Measurements from ENCODE around the gene OTOG.

Gene OTOG

GRCh38 chr11:17641792-17642350, 94.8 kb downstream of the OTOG start:
- ChIA-PET POLR2A (no interaction called here), CTCF (no interaction called here)
- no peak for TF ChIP-seq NFRKB (IDR thresholded peaks at IDR 0.05)
- no peak for TF ChIP-seq ELF4 (IDR thresholded peaks at IDR 0.05)
- no peak for TF ChIP-seq ARNT (IDR thresholded peaks at IDR 0.05)
- no peak for TF ChIP-seq FOXK2 (IDR thresholded peaks at IDR 0.05)
- TF ChIP-seq CTBP1 (IDR thresholded peaks at IDR 0.05; ENCODE audit: borderline replicate concordance), result no peak
- TF ChIP-seq L3MBTL2 (conservative IDR thresholded peaks at IDR 0.05), result no peak
- no peak for TF ChIP-seq BHLHE40 (IDR thresholded peaks at IDR 0.05; ENCODE audit: borderline replicate concordance)
- TF ChIP-seq SP1 (IDR thresholded peaks at IDR 0.05), result no peak
- no peak for TF ChIP-seq ZNF384 (IDR thresholded peaks at IDR 0.05)
- TF ChIP-seq LEF1 (IDR thresholded peaks at IDR 0.05; ENCODE audit: borderline replicate concordance), result no peak
- no peak for TF ChIP-seq HDGF (IDR thresholded peaks at IDR 0.05; ENCODE audit: borderline replicate concordance)
- no peak for TF ChIP-seq TARDBP (IDR thresholded peaks at IDR 0.05)
- no peak for TF ChIP-seq FOXM1 (IDR thresholded peaks at IDR 0.05; ENCODE audit: borderline replicate concordance)
- no peak for TF ChIP-seq SUZ12 (IDR thresholded peaks at IDR 0.05)
- no peak for TF ChIP-seq FOXA1 (IDR thresholded peaks at IDR 0.05)
- TF ChIP-seq, protein P1, sequence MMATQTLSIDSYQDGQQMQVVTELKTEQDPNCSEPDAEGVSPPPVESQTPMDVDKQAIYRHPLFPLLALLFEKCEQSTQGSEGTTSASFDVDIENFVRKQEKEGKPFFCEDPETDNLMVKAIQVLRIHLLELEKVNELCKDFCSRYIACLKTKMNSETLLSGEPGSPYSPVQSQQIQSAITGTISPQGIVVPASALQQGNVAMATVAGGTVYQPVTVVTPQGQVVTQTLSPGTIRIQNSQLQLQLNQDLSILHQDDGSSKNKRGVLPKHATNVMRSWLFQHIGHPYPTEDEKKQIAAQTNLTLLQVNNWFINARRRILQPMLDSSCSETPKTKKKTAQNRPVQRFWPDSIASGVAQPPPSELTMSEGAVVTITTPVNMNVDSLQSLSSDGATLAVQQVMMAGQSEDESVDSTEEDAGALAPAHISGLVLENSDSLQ (IDR thresholded peaks at IDR 0.05), result no peak
- no peak for DNase-seq (ENCODE audit: extremely low spot score)

DNA sequence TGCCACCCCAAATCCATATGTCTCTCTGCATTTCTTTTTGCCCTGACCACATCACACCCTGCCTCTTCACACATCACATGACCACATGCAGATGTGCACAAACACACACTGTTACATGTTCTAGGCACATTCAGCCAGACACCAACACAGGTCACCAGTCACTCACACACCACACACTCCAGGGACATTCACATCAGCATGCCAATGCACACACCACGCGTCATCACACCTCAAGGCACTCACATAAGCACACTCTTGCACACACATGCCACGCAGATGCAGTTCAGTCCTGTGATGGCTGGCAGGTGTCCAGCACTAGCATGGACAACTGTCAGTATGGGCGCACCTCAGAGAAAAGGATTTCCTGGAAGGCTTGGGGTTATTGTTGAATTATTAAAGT, 95.3 kb downstream of the OTOG start:
- TF ChIP-seq FOXM1 (IDR thresholded peaks at IDR 0.05; ENCODE audit: borderline replicate concordance), result no peak
- ChIA-PET POLR2A (no interaction called here), CTCF (no interaction called here)
- DNase-seq (ENCODE audit: extremely low spot score), result no peak

GRCh38 chr11:17642980-17643379, 95.9 kb downstream of the OTOG start:
- DNase-seq (ENCODE audit: extremely low spot score), result peak; percentile 5
- TF ChIP-seq ELF4 (IDR thresholded peaks at IDR 0.05) (no peak), SP1 (IDR thresholded peaks at IDR 0.05) (no peak), FOXM1 (IDR thresholded peaks at IDR 0.05; ENCODE audit: borderline replicate concordance) (no peak), NFRKB (IDR thresholded peaks at IDR 0.05) (no peak), HDGF (IDR thresholded peaks at IDR 0.05; ENCODE audit: borderline replicate concordance) (no peak), SUZ12 (IDR thresholded peaks at IDR 0.05) (no peak), ARNT (IDR thresholded peaks at IDR 0.05) (no peak), BHLHE40 (IDR thresholded peaks at IDR 0.05; ENCODE audit: borderline replicate concordance) (no peak), ZNF384 (IDR thresholded peaks at IDR 0.05) (no peak)
- TF ChIP-seq, protein P1 (IDR thresholded peaks at IDR 0.05), result no peak
- CTCF ChIA-PET, result no interaction called here
- POLR2A ChIA-PET, result no interaction called here

GRCh38 chr11:17643506-17644405, 96.7 kb downstream of the OTOG start:
- TF ChIP-seq SUZ12 (IDR thresholded peaks at IDR 0.05), result no peak
- TF ChIP-seq TARDBP (IDR thresholded peaks at IDR 0.05), result no peak
- TF ChIP-seq, protein P1 (IDR thresholded peaks at IDR 0.05), result no peak
- TF ChIP-seq ARNT (IDR thresholded peaks at IDR 0.05), result no peak
- TF ChIP-seq BHLHE40 (IDR thresholded peaks at IDR 0.05; ENCODE audit: borderline replicate concordance), result no peak
- no peak for TF ChIP-seq FOXK2 (IDR thresholded peaks at IDR 0.05)
- TF ChIP-seq ELF4 (IDR thresholded peaks at IDR 0.05), result no peak
- no peak for TF ChIP-seq FOXM1 (IDR thresholded peaks at IDR 0.05; ENCODE audit: borderline replicate concordance)
- TF ChIP-seq CTBP1 (IDR thresholded peaks at IDR 0.05; ENCODE audit: borderline replicate concordance), result no peak
- no peak for TF ChIP-seq L3MBTL2 (conservative IDR thresholded peaks at IDR 0.05)
- no peak for TF ChIP-seq ZNF384 (IDR thresholded peaks at IDR 0.05)
- POLR2A ChIA-PET, result no interaction called here
- CTCF ChIA-PET, result no interaction called here
- DNase-seq (ENCODE audit: extremely low spot score), result no peak

GRCh38 chr11:17645190-17645970, 98.3 kb downstream of the OTOG start:
- POLR2A ChIA-PET, result no interaction called here
- DNase-seq (ENCODE audit: extremely low spot score), result peak; percentile 5
- TF ChIP-seq FOXK2 (IDR thresholded peaks at IDR 0.05) (no peak), SP1 (IDR thresholded peaks at IDR 0.05) (no peak), BHLHE40 (IDR thresholded peaks at IDR 0.05; ENCODE audit: borderline replicate concordance) (no peak), TARDBP (IDR thresholded peaks at IDR 0.05) (no peak)
- CTCF ChIA-PET, result no interaction called here

Measured in HEK293T (cell line).